ENCODE measurements around the gene LPP. TPM values are rescaled to one million over a fixed set of nuclear protein-coding genes. Genes with fewer than 3 reads are reported as not detected.

Gene LPP
- total and polyA plus RNA-seq, 2 of the 4 experiments (the other 2 are of a cell fraction) = 16.0 to 130 TPM

GRCh38 chr3:188383748-188384147 is 229.8 kb downstream of the LPP start:
- intact Hi-C loops (cut with micrococcal nuclease) = no loop called here
- Histone ChIP-seq H2BK20ac (ENCODE audit: low read depth, low read length) (no peak overlapping the region), H4K91ac (ENCODE audit: insufficient read depth, low read depth, low read length) (no peak overlapping the region), H3K4me3 (ENCODE audit: insufficient read depth, low read depth, low read length) (no peak overlapping the region), H3K23ac (ENCODE audit: low read depth, low read length) (no peak overlapping the region), H2BK15ac (ENCODE audit: low read depth, low read length) (no peak overlapping the region), H3K79me1 (ENCODE audit: low read depth in 1 of 2, low read length in 2 of 2) (peaks cover 29 to 69% of the 10 kb centered on the region in 2 experiments), H3K56ac (ENCODE audit: extremely low read depth, insufficient read depth, low read length) (no peak overlapping the region), H3K4me2 (ENCODE audit: low read depth, low read length) (no peak overlapping the region), H3K14ac (replicated peaks; ENCODE audit: low read depth, low read length) (no peak overlapping the region), H3K9ac (ENCODE audit: low read depth, low read length) (no peak overlapping the region), H3K27ac (ENCODE audit: insufficient read depth, low read length) (no peak overlapping the region), H3K36me3 (ENCODE audit: control insufficient read depth, insufficient read depth, low read length) (no peaks in the 10 kb centered on the region; the same call in 1 of the 2 replicates), H3K4me1 (ENCODE audit: control insufficient read depth, insufficient read depth, low read length) (peaks cover 5% of the 10 kb centered on the region; the same call in 1 of the 2 replicates), H3K18ac (ENCODE audit: low read depth, low read length) (no peak overlapping the region), H3K27me3 (ENCODE audit: control insufficient read depth, insufficient read depth, low read length) (no peaks in the 10 kb centered on the region), H2BK5ac (ENCODE audit: low read depth, low read length, poor library complexity, severe bottlenecking) (no peak overlapping the region), H4K20me1 (ENCODE audit: insufficient read depth, low read length) (peaks cover 43% of the 10 kb centered on the region), H2BK120ac (ENCODE audit: low read depth, low read length) (no peak overlapping the region), H2AFZ (replicated peaks; ENCODE audit: low read length, poor library complexity) (no peak overlapping the region), H4K5ac (ENCODE audit: low read depth, low read length) (no peak overlapping the region), H3K4ac (ENCODE audit: low read depth, low read length) (no peak overlapping the region), H2AK9ac (replicated peaks; ENCODE audit: low read depth, low read length, poor library complexity) (no peak overlapping the region), H4K8ac (ENCODE audit: low read depth in 2 of 2, low read length in 2 of 2) (no peak overlapping the region), H3K9me1 (ENCODE audit: insufficient read depth, low read length) (peaks cover 8% of the 10 kb centered on the region), H3K9me3 (ENCODE audit: control insufficient read depth, insufficient read depth, low read length) (no peaks in the 10 kb centered on the region), H2AK5ac (ENCODE audit: low read depth, low read length) (no peak overlapping the region)
- no peak for ATAC-seq (ENCODE audit: low read depth)
- no TSS peak for BruUV-seq (replicated peaks)
- no CpG with 5 or more reads among the region's 3 CpGs for WGBS, 2 experiments (ENCODE audit: extremely low coverage in 2 of 2, insufficient read length in 1 of 2)
- dilution Hi-C loops (cut with HindIII; ENCODE audit: low sequenced_read_pairs, unreplicated experiment) = no loop called here
- ChIA-PET POLR2A (ENCODE audit: unreplicated experiment) (no interaction called here), CTCF (no interaction called here)
- DNase-seq = no peak
- TF ChIP-seq MAZ (IDR thresholded peaks at IDR 0.05; ENCODE audit: borderline replicate concordance, low read depth, low read length) (no peak), MXI1 (IDR thresholded peaks at IDR 0.05; ENCODE audit: borderline replicate concordance, low read depth, low read length) (no peak), BHLHE40 (IDR thresholded peaks at IDR 0.05; ENCODE audit: low read depth, low read length) (no peak), ELK1 (IDR thresholded peaks at IDR 0.05; ENCODE audit: borderline replicate concordance, low read depth, low read length) (no peak), RAD21 (IDR thresholded peaks at IDR 0.05; ENCODE audit: low read length) (no peak), SMC3 (IDR thresholded peaks at IDR 0.05; ENCODE audit: low read depth, low read length) (no peak), CTCF (conservative IDR thresholded peaks at IDR 0.05; ENCODE audit: low read depth, low read length) (no peak), USF2 (IDR thresholded peaks at IDR 0.05; ENCODE audit: low read depth, low read length) (no peak), MAFK (IDR thresholded peaks at IDR 0.05; ENCODE audit: low read depth, low read length) (no peak), CHD1 (IDR thresholded peaks at IDR 0.05; ENCODE audit: low read depth, low read length) (no peak), RCOR1 (IDR thresholded peaks at IDR 0.05; ENCODE audit: insufficient replicate concordance, low read length) (no peak), FOS (IDR thresholded peaks at IDR 0.05; ENCODE audit: low read depth, low read length) (no peak), CEBPB (IDR thresholded peaks at IDR 0.05; ENCODE audit: low read depth, low read length) (no peak), RFX5 (IDR thresholded peaks at IDR 0.05; ENCODE audit: low read depth, low read length) (no peak), POLR2A (IDR thresholded peaks at IDR 0.05; ENCODE audit: low read depth, low read length) (no peak), NFE2L2 (IDR thresholded peaks at IDR 0.05; ENCODE audit: low read depth, low read length) (no peak)
- in situ Hi-C loops (cut with MboI; ENCODE audit: low sequenced_read_pairs) = no loop called here
